H1 (cell line): ENCODE results near the gene SIK3.

ENCODE experiments used
- CTCF ChIP-seq, 3 experiments: IDR thresholded peaks; 1 replicate in 2 of 3; 2 replicates in 1 of 3; pipeline versions ENCODE4 v1.5.1 to v1.6.1; 2011; ENCODE audit warnings: low read length in 3 of 3, mild to moderate bottlenecking in 3 of 3, inconsistent platforms in 2 of 3, low read depth in 1 of 3, moderate library complexity in 1 of 3; ENCODE audit not compliant: insufficient read depth in 1 of 3; ENCODE audit errors: control extremely low read depth in 1 of 3
- EP300 ChIP-seq, 2 experiments: IDR thresholded peaks; 1 replicate in 1 of 2; 2 replicates in 1 of 2; pipeline ENCODE4 v1.6.1; 2011 to 2012; ENCODE audit warnings: low read depth in 2 of 2, low read length in 2 of 2, mild to moderate bottlenecking in 2 of 2, borderline replicate concordance in 1 of 2, inconsistent platforms in 1 of 2, moderate library complexity in 1 of 2
- GABPA ChIP-seq: IDR thresholded peaks from 2 replicates; pipeline ENCODE4 v1.6.1; 2011; ENCODE audit warnings: mild to moderate bottlenecking, low read length, moderate library complexity, borderline replicate concordance; ENCODE audit not compliant: insufficient read depth
- HDAC2 ChIP-seq, 2 experiments: fragments of 300-600 bp in 1 of 2; sonication (generic) in 1 of 2; IDR thresholded peaks; 2 replicates each; pipeline ENCODE4 v1.6.1; 2011 to 2012; ENCODE audit warnings: low read depth in 2 of 2, low read length in 2 of 2, mild to moderate bottlenecking in 2 of 2, moderate library complexity in 2 of 2, borderline replicate concordance in 1 of 2, inconsistent platforms in 1 of 2
- MAFK ChIP-seq: IDR thresholded peaks from 2 replicates; pipeline ENCODE4 v1.6.1; 2012; ENCODE audit warnings: low read depth, mild to moderate bottlenecking, improper control_type of control experiment, low read length
- POLR2A ChIP-seq, 2 experiments: IDR thresholded peaks; 1 replicate in 1 of 2; 2 replicates in 1 of 2; pipeline ENCODE4 v1.6.1; 2011; ENCODE audit warnings: low read depth in 2 of 2, low read length in 2 of 2, mild to moderate bottlenecking in 2 of 2; ENCODE audit errors: control extremely low read depth in 1 of 2
- POLR2AphosphoS5 ChIP-seq: IDR thresholded peaks from 2 replicates; pipeline ENCODE4 v1.6.1; 2011; ENCODE audit warnings: low read depth, low read length
- SUZ12 ChIP-seq: fragments of 200-600 bp; sonication (generic); IDR thresholded peaks from 2 replicates; pipeline ENCODE4 v1.6.1; 2012; ENCODE audit warnings: mild to moderate bottlenecking, inconsistent platforms, low read length, moderate library complexity, mixed read lengths
- TAF1 ChIP-seq: IDR thresholded peaks from 2 replicates; pipeline ENCODE4 v1.6.1; 2011; ENCODE audit warnings: mild to moderate bottlenecking, low read depth, low read length
- TCF12 ChIP-seq: IDR thresholded peaks from 2 replicates; pipeline ENCODE4 v1.6.1; 2011; ENCODE audit warnings: low read depth, mild to moderate bottlenecking, low read length
- USF2 ChIP-seq: IDR thresholded peaks from 2 replicates; pipeline ENCODE4 v1.6.1; 2011; ENCODE audit warnings: low read length, improper control_type of control experiment
- YY1 ChIP-seq: IDR thresholded peaks from 2 replicates; pipeline ENCODE4 v1.6.1; 2011; ENCODE audit warnings: low read depth, mild to moderate bottlenecking, low read length
- ZNF274 ChIP-seq: IDR thresholded peaks from 2 replicates; pipeline ENCODE4 v1.7.0; 2012; ENCODE audit warnings: low read length, borderline replicate concordance; ENCODE audit errors: extremely low read depth

- TF ChIP-seq GABPA (no peak), TAF1 (no peak), TCF12 (no peak), MAFK (no peak), CTCF (IDR thresholded peaks at IDR 0.05; ENCODE audit: control extremely low read depth in 1 of 3, insufficient read depth in 1 of 3, low read depth in 1 of 3, low read length in 3 of 3) (no peak), POLR2AphosphoS5 (no peak), SUZ12 (no peak), HDAC2 (IDR thresholded peaks at IDR 0.05; ENCODE audit: borderline replicate concordance in 1 of 2, low read depth in 2 of 2, low read length in 2 of 2) (no peak), EP300 (IDR thresholded peaks at IDR 0.05; ENCODE audit: borderline replicate concordance in 1 of 2, low read depth in 2 of 2, low read length in 2 of 2) (no peak), ZNF274 (no peak), POLR2A (IDR thresholded peaks at IDR 0.05; ENCODE audit: control extremely low read depth in 1 of 2, low read depth in 2 of 2, low read length in 2 of 2) (no peak), USF2 (no peak), YY1 (no peak)
Observed at GRCh38 chr11:116829525-116830183, 268.6 kb downstream of the SIK3 start, which contains the start of gene APOC3.
